LNCaP clone FGC (cell line): ENCODE data around the gene SLC4A2.

Source experiments
- DNase-seq: peaks from one replicate; pipeline ENCODE4 v3.0.0-alpha.2; 2011; ENCODE audit warnings: low read depth
- H3K4me3 ChIP-seq: 2 replicates; pipeline ENCODE4 v1.5.1; 2011; ENCODE audit warnings: mild to moderate bottlenecking, low read depth, low read length, control low read depth
- CTCF ChIP-seq: IDR thresholded peaks from 2 replicates; pipeline ENCODE4 v1.5.1; 2012; ENCODE audit warnings: mild to moderate bottlenecking; ENCODE audit not compliant: control insufficient read depth, insufficient read depth; ENCODE audit errors: extremely low read depth

Gene SLC4A2

GRCh38 chr7:151091988-151092387 is 32.6 kb downstream of the SLC4A2 start:
- no peak for TF ChIP-seq CTCF
- H3K4me3 ChIP-seq = no peak overlapping the region
- DNase-seq = no peak

GRCh38 chr7:151093748-151094147 is 34.4 kb downstream of the SLC4A2 start:
- no peak for TF ChIP-seq CTCF
- DNase-seq = no peak

DNA sequence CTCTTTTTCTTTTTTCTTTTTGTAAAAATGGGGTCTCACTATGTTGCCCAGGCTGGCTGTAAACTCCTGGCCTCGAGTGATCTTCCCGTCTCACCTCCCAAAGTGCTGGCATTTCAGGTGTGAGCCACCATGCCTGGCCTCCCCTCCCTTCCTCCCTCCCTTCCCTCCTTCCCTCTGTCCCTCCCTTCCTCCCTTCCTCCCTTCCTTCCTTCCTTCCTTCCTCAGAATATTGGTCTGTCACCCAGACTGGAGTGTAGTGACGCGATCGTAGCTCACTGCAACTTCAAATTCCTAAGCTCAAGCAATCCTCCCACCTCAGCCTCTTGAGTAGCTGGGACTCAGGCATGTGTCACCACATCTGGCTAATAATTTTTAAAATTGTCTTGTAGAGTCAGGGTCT is 35.3 kb downstream of the SLC4A2 start:
- no peak overlapping the region for H3K4me3 ChIP-seq
- DNase-seq = no peak
- no peak for TF ChIP-seq CTCF

More at GRCh38 chr7:151093748-151094147, 34.4 kb downstream of the SLC4A2 start:
- H3K4me3 ChIP-seq = no peak overlapping the region

DNA sequence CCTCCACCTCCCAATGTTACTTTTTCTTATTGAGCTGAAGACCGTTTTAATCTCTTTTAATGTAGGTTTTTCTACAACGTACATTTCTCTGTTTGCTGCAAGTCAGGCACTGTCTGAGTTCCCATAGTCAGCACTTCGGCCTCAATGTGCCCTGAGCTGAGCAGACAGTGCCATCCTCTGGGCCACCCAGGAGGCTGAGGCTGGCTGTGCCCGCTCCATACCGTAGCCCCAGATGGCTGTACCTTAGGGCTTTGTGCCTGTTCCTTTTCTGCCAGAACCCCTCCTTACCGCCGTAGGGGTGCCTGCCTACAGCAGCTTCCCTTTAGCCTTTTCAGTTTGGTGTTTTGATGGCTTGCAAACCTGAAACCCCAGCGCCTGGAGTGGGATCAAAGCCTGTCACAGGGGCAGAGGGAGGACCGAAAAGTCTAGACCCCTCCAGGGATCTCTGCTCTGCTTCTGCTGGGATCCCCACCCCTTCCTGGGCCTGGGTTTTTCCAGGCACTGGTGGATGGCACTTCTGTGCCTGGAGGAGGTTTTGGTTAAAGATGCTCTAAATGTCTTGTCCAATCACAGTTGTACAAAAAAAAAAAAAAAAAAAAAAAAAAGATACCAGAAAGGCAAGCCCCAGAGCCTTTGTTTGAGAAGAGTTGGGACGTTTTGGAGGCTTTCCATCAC is 35.9 kb downstream of the SLC4A2 start:
- no peak overlapping the region for H3K4me3 ChIP-seq
- TF ChIP-seq CTCF = no peak
- no peak for DNase-seq

GRCh38 chr7:151095828-151096475 is 36.6 kb downstream of the SLC4A2 start:
- no peak for DNase-seq
- TF ChIP-seq CTCF = no peak
- H3K4me3 ChIP-seq = no peak overlapping the region

GRCh38 chr7:151099486-151100211 is 40.3 kb downstream of the SLC4A2 start:
- DNase-seq = no peak
- H3K4me3 ChIP-seq = no peak overlapping the region
- TF ChIP-seq CTCF = no peak
